ENCODE data around the gene ITGB2. TPM values are rescaled to one million over a fixed set of nuclear protein-coding genes. Genes with fewer than 3 reads are reported as not detected.

ITGB2 gene
- total RNA-seq, 1 experiment from 2014 or later, result 1.5 TPM

GRCh38 chr21:44893948-44894656 is 26.6 kb downstream of the ITGB2 start:
- no peaks in the 10 kb centered on the region; a peak in 1 of 4 replicates for H3K4me1 ChIP-seq (ENCODE audit: control insufficient read depth in 1 of 2, insufficient read depth in 2 of 2, low read length in 2 of 2)
- no TSS peak for BruUV-seq (replicated peaks)
- H3K9me2 ChIP-seq (ENCODE audit: insufficient read depth), result no peaks in the 10 kb centered on the region
- no peak overlapping the region for H3K4me3 ChIP-seq (replicated peaks in 1 of 2; ENCODE audit: low read depth in 1 of 2, low read length in 2 of 2)
- no peaks in the 10 kb centered on the region for H3K36me3 ChIP-seq (ENCODE audit: control insufficient read depth in 1 of 2, insufficient read depth in 2 of 2, low read length in 2 of 2)
- ChIA-PET POLR2A (no interaction called here), RAD21 (ENCODE audit: low non-redundant PET in 1 of 2, low total read pairs in 2 of 2, uncharacterized antibody in 2 of 2, unreplicated experiment in 2 of 2) (no interaction called here), CTCF (interaction anchor here (1.3 to 1.4 kb wide), 2 partner anchors 10 to 17 kb away, joined by 3 read pairs; no protein-coding TSS in a partner anchor)
- ATAC-seq, result no peak
- no peaks in the 10 kb centered on the region for H3K9me3 ChIP-seq (ENCODE audit: control insufficient read depth in 1 of 2, insufficient read depth in 1 of 2, low read depth in 1 of 2, low read length in 2 of 2)
- H4K20me1 ChIP-seq (ENCODE audit: insufficient read depth), result no peaks in the 10 kb centered on the region
- no peak overlapping the region for H3K9ac ChIP-seq (ENCODE audit: low read length)
- H3K27me3 ChIP-seq (ENCODE audit: insufficient read depth, low read length), result no peaks in the 10 kb centered on the region
- TF ChIP-seq CBX3 (IDR thresholded peaks at IDR 0.05; ENCODE audit: low read depth), result no peak
- TF ChIP-seq SRF (IDR thresholded peaks at IDR 0.05; ENCODE audit: low read depth), result no peak
- TF ChIP-seq ZFX (IDR thresholded peaks at IDR 0.05), result no peak
- no peak for TF ChIP-seq CEBPB (IDR thresholded peaks at IDR 0.05; ENCODE audit: low read depth)
- no peak for TF ChIP-seq JUND (IDR thresholded peaks at IDR 0.05)
- TF ChIP-seq ATF3 (IDR thresholded peaks at IDR 0.05), result no peak
- TF ChIP-seq YY1 (IDR thresholded peaks at IDR 0.05; ENCODE audit: extremely low read depth, insufficient replicate concordance, low read depth, low read length), result no peak
- TF ChIP-seq ZNF274 (IDR thresholded peaks at IDR 0.05; ENCODE audit: low read depth, low read length), result no peak
- TF ChIP-seq FOSL1 (IDR thresholded peaks at IDR 0.05; ENCODE audit: low read depth), result no peak
- H3K79me2 ChIP-seq (ENCODE audit: insufficient read depth, low read length), result no peaks in the 10 kb centered on the region
- intact Hi-C loops (cut with micrococcal nuclease), result loop anchor here (5.0 kb wide), 1 partner anchor 33 kb away; no protein-coding TSS in a partner anchor
- no peak overlapping the region for H2AFZ ChIP-seq (ENCODE audit: low read depth, low read length, poor library complexity, severe bottlenecking)
- H3K27ac ChIP-seq (ENCODE audit: low read depth, low read length), result no peak overlapping the region
- no peak overlapping the region for H3K4me2 ChIP-seq (ENCODE audit: low read length)
- no peak for DNase-seq (ENCODE audit: low read depth, low spot score)

GRCh38 chr21:44893278-44893556 is 27.5 kb downstream of the ITGB2 start:
- Histone ChIP-seq H3K4me3 (replicated peaks in 1 of 2; ENCODE audit: low read depth in 1 of 2, low read length in 2 of 2) (no peak overlapping the region), H3K79me2 (ENCODE audit: insufficient read depth, low read length) (no peaks in the 10 kb centered on the region), H3K27me3 (ENCODE audit: insufficient read depth, low read length) (no peaks in the 10 kb centered on the region), H3K27ac (ENCODE audit: low read depth, low read length) (no peak overlapping the region), H3K9ac (ENCODE audit: low read length) (no peak overlapping the region), H3K9me2 (ENCODE audit: insufficient read depth) (no peaks in the 10 kb centered on the region), H3K36me3 (ENCODE audit: control insufficient read depth in 1 of 2, insufficient read depth in 2 of 2, low read length in 2 of 2) (no peaks in the 10 kb centered on the region), H3K9me3 (ENCODE audit: control insufficient read depth in 1 of 2, insufficient read depth in 1 of 2, low read depth in 1 of 2, low read length in 2 of 2) (no peaks in the 10 kb centered on the region), H3K4me2 (ENCODE audit: low read length) (no peak overlapping the region), H2AFZ (ENCODE audit: low read depth, low read length, poor library complexity, severe bottlenecking) (no peak overlapping the region), H3K4me1 (ENCODE audit: control insufficient read depth in 1 of 2, insufficient read depth in 2 of 2, low read length in 2 of 2) (no peaks in the 10 kb centered on the region; a peak in 1 of 4 replicates), H4K20me1 (ENCODE audit: insufficient read depth) (no peaks in the 10 kb centered on the region)
- intact Hi-C loops (cut with micrococcal nuclease), result loop anchor here (5.0 kb wide), 1 partner anchor 34 kb away; no protein-coding TSS in a partner anchor
- ATAC-seq (no peak), DNase-seq (ENCODE audit: low read depth, low spot score) (no peak)
- POLR2A ChIA-PET, result no interaction called here
- RAD21 ChIA-PET (ENCODE audit: low non-redundant PET in 1 of 2, low total read pairs in 2 of 2, uncharacterized antibody in 2 of 2, unreplicated experiment in 2 of 2), result no interaction called here
- CTCF ChIA-PET, result interaction anchor here (1.3 to 2.3 kb wide), 4 partner anchors 9 to 236 kb away, joined by 3 to 22 read pairs (median 6); partner anchors contain the start of gene PTTG1IP
- TF ChIP-seq EGR1 (IDR thresholded peaks at IDR 0.05; ENCODE audit: low read depth), result no peak
- TF ChIP-seq ZBTB33 (IDR thresholded peaks at IDR 0.05; ENCODE audit: extremely low read depth, insufficient replicate concordance, low read length), result no peak
- no peak for TF ChIP-seq CBX3 (IDR thresholded peaks at IDR 0.05; ENCODE audit: low read depth)
- no peak for TF ChIP-seq EZH2 (IDR thresholded peaks at IDR 0.05)
- TF ChIP-seq YY1 (IDR thresholded peaks at IDR 0.05; ENCODE audit: extremely low read depth, insufficient replicate concordance, low read depth, low read length), result no peak
- TF ChIP-seq POLR2AphosphoS5 (IDR thresholded peaks at IDR 0.05; ENCODE audit: low read depth, low read length), result no peak
- no peak for TF ChIP-seq ATF3 (IDR thresholded peaks at IDR 0.05)
- no peak for TF ChIP-seq TCF7L2 (IDR thresholded peaks at IDR 0.05; ENCODE audit: borderline replicate concordance, extremely low read depth, insufficient read depth, insufficient read length)
- no peak for TF ChIP-seq SP1 (IDR thresholded peaks at IDR 0.05; ENCODE audit: low read depth)
- TF ChIP-seq ELF1 (IDR thresholded peaks at IDR 0.05; ENCODE audit: borderline replicate concordance, low read depth), result no peak
- no TSS peak for BruUV-seq (replicated peaks)
